SK-N-SH treated with all-trans-retinoic acid at 6 μM for 48 hours (cell line): ENCODE measurements around the gene PARP3.

Experiments
- ATAC-seq: fragments of 200-7000 bp; cut with Tn5 transposase; 3 replicates; pipeline ENCODE4 v1.9.1; 2020; ENCODE audit warnings: mild to moderate bottlenecking, moderate library complexity
- ARNTL ChIP-seq: fragments of 450-650 bp; formaldehyde crosslinking; IDR thresholded peaks from 2 replicates; pipeline ENCODE4 v1.5.0; 2020; ENCODE audit warnings: low read depth, mild to moderate bottlenecking, moderate library complexity, borderline replicate concordance
- BACH2 ChIP-seq: fragments of 250-450 bp; sonication (Bioruptor Pico); IDR thresholded peaks from 2 replicates; pipeline ENCODE4 v1.9.0; 2021; ENCODE audit warnings: mild to moderate bottlenecking, borderline replicate concordance
- CREB5 ChIP-seq: fragments of 250-450 bp; sonication (Bioruptor Pico); IDR thresholded peaks from 2 replicates; pipeline ENCODE4 v1.5.1; 2020; ENCODE audit warnings: low read depth, mild to moderate bottlenecking, moderate library complexity
- CSDC2 ChIP-seq: fragments of 250-450 bp; sonication (Bioruptor Pico); IDR thresholded peaks from 2 replicates; pipeline ENCODE4 v1.5.0; 2020; ENCODE audit warnings: mild to moderate bottlenecking, moderate library complexity
- CSRNP3 ChIP-seq: fragments of 250-450 bp; sonication (Bioruptor Pico); IDR thresholded peaks from 2 replicates; pipeline ENCODE4 v1.5.1; 2021; ENCODE audit warnings: mild to moderate bottlenecking, moderate library complexity
- ESRRG ChIP-seq: fragments of 250-450 bp; sonication (Bioruptor Pico); IDR thresholded peaks from 2 replicates; pipeline ENCODE4 v1.6.1; 2021; ENCODE audit warnings: mild to moderate bottlenecking
- GLIS3 ChIP-seq: fragments of 250-450 bp; sonication (Bioruptor Pico); IDR thresholded peaks from 2 replicates; pipeline ENCODE4 v1.5.0; 2020; ENCODE audit warnings: mild to moderate bottlenecking, moderate library complexity
- OSR1 ChIP-seq: fragments of 250-450 bp; sonication (Bioruptor Pico); IDR thresholded peaks from 2 replicates; pipeline ENCODE4 v1.8.0; 2022; ENCODE audit warnings: moderate library complexity, mild to moderate bottlenecking, inconsistent platforms
- POU6F1 ChIP-seq: fragments of 250-450 bp; sonication (Bioruptor Pico); IDR thresholded peaks from 2 replicates; pipeline ENCODE4 v1.8.0; 2021; ENCODE audit warnings: low read depth, mild to moderate bottlenecking, moderate library complexity, borderline replicate concordance
- PPARA ChIP-seq: fragments of 250-450 bp; sonication (Bioruptor Pico); IDR thresholded peaks from 2 replicates; pipeline ENCODE4 v1.5.0; 2020; ENCODE audit warnings: mild to moderate bottlenecking, borderline replicate concordance
- RARB ChIP-seq: fragments of 250-450 bp; sonication (Bioruptor Pico); IDR thresholded peaks from 2 replicates; pipeline ENCODE4 v1.8.0; 2021; ENCODE audit warnings: mild to moderate bottlenecking, moderate library complexity
- SNAI2 ChIP-seq: fragments of 250-450 bp; sonication (Bioruptor Pico); IDR thresholded peaks from 2 replicates; pipeline ENCODE4 v1.5.0; 2020; ENCODE audit warnings: mild to moderate bottlenecking, moderate library complexity
- TCF4 ChIP-seq: fragments of 250-450 bp; sonication (Bioruptor Pico); IDR thresholded peaks from 2 replicates; pipeline ENCODE4 v1.8.0; 2021; ENCODE audit warnings: mild to moderate bottlenecking, moderate library complexity, borderline replicate concordance
- TOX ChIP-seq: fragments of 250-450 bp; sonication (Bioruptor Pico); IDR thresholded peaks from 2 replicates; pipeline ENCODE4 v1.8.0; 2021; ENCODE audit warnings: mild to moderate bottlenecking, moderate library complexity, borderline replicate concordance
- TSHZ2 ChIP-seq: fragments of 250-450 bp; sonication (Bioruptor Pico); IDR thresholded peaks from 2 replicates; pipeline ENCODE4 v1.5.0; 2020; ENCODE audit warnings: mild to moderate bottlenecking, moderate library complexity
- ZC3H10 ChIP-seq: fragments of 250-450 bp; sonication (Bioruptor Pico); IDR thresholded peaks from 2 replicates; pipeline ENCODE4 v1.5.1; 2021; ENCODE audit warnings: mild to moderate bottlenecking, moderate library complexity
- ZFP30 ChIP-seq: fragments of 450-650 bp; formaldehyde crosslinking; IDR thresholded peaks from 2 replicates; pipeline ENCODE4 v1.5.0; 2022; ENCODE audit warnings: mild to moderate bottlenecking, moderate library complexity
- ZNF565 ChIP-seq: fragments of 450-650 bp; formaldehyde crosslinking; conservative IDR thresholded peaks from 2 replicates; pipeline ENCODE4 v1.5.0; 2020; ENCODE audit warnings: low read depth, mild to moderate bottlenecking, moderate library complexity
- ZNF8 ChIP-seq: fragments of 450-650 bp; formaldehyde crosslinking; IDR thresholded peaks from 2 replicates; pipeline ENCODE4 v1.5.0; 2020; ENCODE audit warnings: mild to moderate bottlenecking, moderate library complexity

PARP3 gene

GRCh38 chr3:51961602-51962569 is 19.7 kb downstream of the PARP3 start:
- no peak for ATAC-seq
- no peak for TF ChIP-seq ESRRG (CRISPR knock-in tag)
- no peak for TF ChIP-seq ARNTL
- TF ChIP-seq ZFP30 (CRISPR knock-in tag) = no peak
- no peak for TF ChIP-seq CREB5 (CRISPR knock-in tag)
- no peak for TF ChIP-seq CSDC2 (CRISPR knock-in tag)

GRCh38 chr3:51962854-51963530 is 20.8 kb downstream of the PARP3 start:
- TF ChIP-seq ZNF8 (CRISPR knock-in tag) (no peak), BACH2 (no peak), CSRNP3 (no peak), TSHZ2 (CRISPR knock-in tag) (no peak), TCF4 (no peak), ZC3H10 (no peak), ARNTL (no peak)
- ATAC-seq = no peak

- TF ChIP-seq SNAI2 (CRISPR knock-in tag) (no peak), CSDC2 (CRISPR knock-in tag) (no peak)
- no peak for ATAC-seq
Measured at GRCh38 chr3:51963951-51964451, 21.8 kb downstream of the PARP3 start.

GRCh38 chr3:51964521-51964920 is 22.4 kb downstream of the PARP3 start:
- no peak for ATAC-seq
- TF ChIP-seq SNAI2 (CRISPR knock-in tag) = no peak
- no peak for TF ChIP-seq ZFP30 (CRISPR knock-in tag)
- TF ChIP-seq ZNF565 (CRISPR knock-in tag) = no peak
- TF ChIP-seq ZNF8 (CRISPR knock-in tag) = no peak
- no peak for TF ChIP-seq TOX (CRISPR knock-in tag)
- no peak for TF ChIP-seq ZC3H10
- TF ChIP-seq, all 23 proteins: peak for 0

- ATAC-seq = no peak
- TF ChIP-seq RARB (CRISPR knock-in tag) = no peak
- TF ChIP-seq ZC3H10 = no peak
- no peak for TF ChIP-seq SNAI2 (CRISPR knock-in tag)
- no peak for TF ChIP-seq TCF4
- no peak for TF ChIP-seq CSDC2 (CRISPR knock-in tag)
- TF ChIP-seq ZFP30 (CRISPR knock-in tag) = no peak
- TF ChIP-seq ESRRG (CRISPR knock-in tag) = no peak
- no peak for TF ChIP-seq ARNTL
- no peak for TF ChIP-seq OSR1
- no peak for TF ChIP-seq TOX (CRISPR knock-in tag)
- no peak for TF ChIP-seq GLIS3 (CRISPR knock-in tag)
- TF ChIP-seq CSRNP3 = no peak
- no peak for TF ChIP-seq ZNF8 (CRISPR knock-in tag)
- no peak for TF ChIP-seq PPARA
- TF ChIP-seq POU6F1 = no peak
Measured at GRCh38 chr3:51966016-51966415, 23.9 kb downstream of the PARP3 start.
